Loucy (cell line): ENCODE data around the gene NECTIN2.
A peak's percentile ranks its signal among the peaks of the same experiment; 100 is the strongest.

ENCODE experiments used
- H2AFZ ChIP-seq: fragments of 200-600 bp; sonication (generic); 2 replicates; pipeline ENCODE4 v1.6.0; 2016; ENCODE audit warnings: antibody characterized with exemption, mild to moderate bottlenecking, low read length, moderate library complexity
- H3F3A ChIP-seq: fragments of 200-600 bp; 2 replicates; pipeline ENCODE4 v1.6.0; 2016; ENCODE audit warnings: antibody characterized with exemption, low read depth, mild to moderate bottlenecking
- H3K27me3 ChIP-seq: fragments of 200-600 bp; sonication (generic); 2 replicates; pipeline ENCODE4 v1.6.1; 2014; ENCODE audit warnings: low read length, mild to moderate bottlenecking; ENCODE audit not compliant: insufficient read depth, poor library complexity, severe bottlenecking
- H3K36me3 ChIP-seq: fragments of 200-600 bp; sonication (generic); 2 replicates; pipeline ENCODE4 v1.6.1; 2016; ENCODE audit warnings: low read length; ENCODE audit not compliant: insufficient read depth
- H3K4me1 ChIP-seq: fragments of 200-600 bp; sonication (generic); 2 replicates; pipeline ENCODE4 v1.5.1; 2014; ENCODE audit warnings: low read length, mild to moderate bottlenecking; ENCODE audit not compliant: insufficient read depth, poor library complexity, severe bottlenecking
- H3K4me2 ChIP-seq: fragments of 200-600 bp; sonication (generic); 2 replicates; pipeline ENCODE4 v1.6.0; 2014; ENCODE audit warnings: antibody characterized with exemption, low read length, low read depth, mild to moderate bottlenecking; ENCODE audit not compliant: poor library complexity, severe bottlenecking
- H3K4me3 ChIP-seq: fragments of 200-600 bp; sonication (generic); 2 replicates; pipeline ENCODE4 v1.5.1; 2014; ENCODE audit warnings: low read length, mild to moderate bottlenecking, mixed read lengths; ENCODE audit not compliant: poor library complexity, severe bottlenecking
- H3K79me2 ChIP-seq: fragments of 200-600 bp; sonication (generic); 2 replicates; pipeline ENCODE4 v1.6.1; 2014; ENCODE audit warnings: low read length; ENCODE audit not compliant: insufficient read depth
- H3K9ac ChIP-seq: fragments of 200-600 bp; sonication (generic); 2 replicates; pipeline ENCODE4 v1.6.0; 2014; ENCODE audit warnings: mild to moderate bottlenecking, low read depth, low read length, moderate library complexity; ENCODE audit not compliant: poor library complexity, severe bottlenecking
- H3K9me2 ChIP-seq: fragments of 200-600 bp; sonication (generic); replicated peaks from 2 replicates; pipeline ENCODE4 v1.6.1; 2016; ENCODE audit warnings: low read depth, low read length, mixed read lengths
- H3K9me3 ChIP-seq: fragments of 200-600 bp; sonication (generic); 2 replicates; pipeline ENCODE4 v1.6.1; 2014; ENCODE audit warnings: mild to moderate bottlenecking, antibody characterized with exemption, low read length, low read depth; ENCODE audit not compliant: insufficient read depth
- H4K20me1 ChIP-seq: fragments of 200-600 bp; sonication (generic); 2 replicates; pipeline ENCODE4 v1.6.0; 2014; ENCODE audit warnings: antibody characterized with exemption, low read length, mild to moderate bottlenecking; ENCODE audit not compliant: insufficient read depth, poor library complexity, severe bottlenecking
- EZH2phosphoT487 ChIP-seq: fragments of 200-600 bp; IDR thresholded peaks from 2 replicates; pipeline ENCODE4 v1.6.1; 2018; ENCODE audit warnings: antibody characterized with exemption, mild to moderate bottlenecking, moderate library complexity, borderline replicate concordance
- TF ChIP-seq, protein P1 (sequence below): fragments of 200-600 bp; sonication (generic); conservative IDR thresholded peaks from 2 replicates; pipeline ENCODE4 v1.5.1; 2014; ENCODE audit warnings: mild to moderate bottlenecking, antibody characterized with exemption, low read length

Gene NECTIN2

DNA sequence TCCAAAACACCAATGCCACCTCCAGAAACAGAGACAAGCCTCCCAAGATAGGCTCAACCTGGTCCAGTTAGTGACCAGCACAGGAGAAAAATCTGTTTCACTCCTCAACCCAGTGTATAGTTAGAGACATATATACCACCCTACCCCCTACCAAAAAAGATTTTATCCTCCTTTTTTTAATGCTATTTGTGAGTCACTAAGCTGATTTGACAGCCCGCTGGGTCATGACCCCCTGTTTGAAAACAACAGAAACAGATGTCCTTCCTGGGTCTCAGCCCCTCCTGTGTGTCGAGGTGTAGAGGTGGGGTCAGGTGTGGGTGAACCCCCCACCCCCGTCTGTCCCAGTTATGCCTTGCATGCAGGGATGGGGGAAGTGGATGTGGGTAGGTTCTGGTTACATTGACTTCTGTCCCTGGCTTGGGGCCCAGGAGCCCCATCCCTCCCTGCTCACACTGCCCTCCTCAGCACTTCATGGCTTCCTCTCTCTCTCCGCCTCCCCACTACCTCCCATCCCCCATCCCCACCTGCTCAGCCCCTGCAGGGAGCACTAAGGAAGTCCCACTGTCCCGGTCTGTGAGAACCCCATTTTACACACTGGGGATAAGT is 30.9 kb downstream of the NECTIN2 start:
- H3K4me2 ChIP-seq: peak overlapping the region; percentile 30
- H3F3A ChIP-seq: no peaks in the 10 kb centered on the region
- H3K9ac ChIP-seq: peak overlapping the region; percentile 21
- H3K9me2 ChIP-seq: no peaks in the 10 kb centered on the region
- peak overlapping the region; percentile 34; the same call in 1 of the 2 replicates for H2AFZ ChIP-seq
- H3K79me2 ChIP-seq: no peaks in the 10 kb centered on the region
- H3K36me3 ChIP-seq: no peaks in the 10 kb centered on the region
- no peaks in the 10 kb centered on the region for H4K20me1 ChIP-seq
- no peak overlapping the region for H3K4me3 ChIP-seq
- no peak for TF ChIP-seq EZH2phosphoT487
- TF ChIP-seq, protein P1, sequence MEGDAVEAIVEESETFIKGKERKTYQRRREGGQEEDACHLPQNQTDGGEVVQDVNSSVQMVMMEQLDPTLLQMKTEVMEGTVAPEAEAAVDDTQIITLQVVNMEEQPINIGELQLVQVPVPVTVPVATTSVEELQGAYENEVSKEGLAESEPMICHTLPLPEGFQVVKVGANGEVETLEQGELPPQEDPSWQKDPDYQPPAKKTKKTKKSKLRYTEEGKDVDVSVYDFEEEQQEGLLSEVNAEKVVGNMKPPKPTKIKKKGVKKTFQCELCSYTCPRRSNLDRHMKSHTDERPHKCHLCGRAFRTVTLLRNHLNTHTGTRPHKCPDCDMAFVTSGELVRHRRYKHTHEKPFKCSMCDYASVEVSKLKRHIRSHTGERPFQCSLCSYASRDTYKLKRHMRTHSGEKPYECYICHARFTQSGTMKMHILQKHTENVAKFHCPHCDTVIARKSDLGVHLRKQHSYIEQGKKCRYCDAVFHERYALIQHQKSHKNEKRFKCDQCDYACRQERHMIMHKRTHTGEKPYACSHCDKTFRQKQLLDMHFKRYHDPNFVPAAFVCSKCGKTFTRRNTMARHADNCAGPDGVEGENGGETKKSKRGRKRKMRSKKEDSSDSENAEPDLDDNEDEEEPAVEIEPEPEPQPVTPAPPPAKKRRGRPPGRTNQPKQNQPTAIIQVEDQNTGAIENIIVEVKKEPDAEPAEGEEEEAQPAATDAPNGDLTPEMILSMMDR: no peak
- peaks cover 9% of the 10 kb centered on the region for H3K4me1 ChIP-seq
- no peaks in the 10 kb centered on the region for H3K27me3 ChIP-seq
- H3K9me3 ChIP-seq: no peaks in the 10 kb centered on the region

GRCh38 chr19:44878120-44878865 is 32.2 kb downstream of the NECTIN2 start:
- H3K79me2 ChIP-seq: no peaks in the 10 kb centered on the region
- H4K20me1 ChIP-seq: no peaks in the 10 kb centered on the region
- H3K36me3 ChIP-seq: no peaks in the 10 kb centered on the region
- no peak overlapping the region for H2AFZ ChIP-seq
- no peak overlapping the region for H3K9ac ChIP-seq
- H3K9me3 ChIP-seq: no peaks in the 10 kb centered on the region
- H3F3A ChIP-seq: no peaks in the 10 kb centered on the region
- H3K4me2 ChIP-seq: no peak overlapping the region
- H3K27me3 ChIP-seq: no peaks in the 10 kb centered on the region
- no peak overlapping the region for H3K4me3 ChIP-seq
- TF ChIP-seq EZH2phosphoT487: no peak
- H3K4me1 ChIP-seq: peaks cover 9% of the 10 kb centered on the region
- no peaks in the 10 kb centered on the region for H3K9me2 ChIP-seq

DNA sequence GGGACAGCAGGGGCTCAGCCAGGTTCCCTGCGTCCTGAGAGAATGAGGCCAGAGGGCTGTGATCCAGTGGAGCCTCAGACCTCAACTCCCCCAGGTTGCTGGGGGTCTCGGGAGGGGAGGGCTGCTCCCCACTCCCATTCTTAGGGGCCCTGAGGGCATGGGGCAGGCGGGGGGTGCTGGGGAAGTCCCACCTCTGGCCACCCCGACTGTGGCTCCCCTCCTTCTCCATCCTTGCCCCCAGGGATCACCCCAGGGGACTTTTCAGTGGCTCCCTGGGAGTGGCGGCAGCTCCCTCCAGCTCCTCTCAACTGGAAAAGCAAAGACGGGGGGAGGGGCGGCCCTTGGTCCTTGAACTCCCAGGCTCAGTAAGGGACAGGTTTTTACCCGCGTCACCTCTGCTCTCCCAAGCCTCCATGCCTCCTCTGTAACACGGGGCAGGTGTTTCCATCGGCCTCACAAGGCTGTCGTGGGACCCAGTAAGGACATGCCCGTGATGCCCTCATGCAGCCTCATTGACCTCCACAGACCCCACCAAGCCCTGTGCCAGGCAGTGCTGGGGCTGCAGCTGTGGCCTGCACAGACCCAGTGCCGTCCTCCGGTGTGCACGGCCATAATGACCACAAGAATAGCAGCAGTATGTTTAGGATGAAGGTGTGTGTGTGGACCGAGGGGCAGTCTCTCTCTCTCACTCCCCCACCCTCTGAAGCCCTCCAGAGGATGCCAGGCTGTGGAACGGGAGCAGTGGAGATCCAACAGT is 33.4 kb downstream of the NECTIN2 start:
- H3K36me3 ChIP-seq: no peaks in the 10 kb centered on the region
- H3K79me2 ChIP-seq: no peaks in the 10 kb centered on the region
- no peaks in the 10 kb centered on the region for H3K27me3 ChIP-seq
- no peak overlapping the region for H2AFZ ChIP-seq
- H3F3A ChIP-seq: no peaks in the 10 kb centered on the region
- TF ChIP-seq EZH2phosphoT487: no peak
- TF ChIP-seq, protein P1: no peak
- H3K9me2 ChIP-seq: no peaks in the 10 kb centered on the region
- H4K20me1 ChIP-seq: no peaks in the 10 kb centered on the region
- H3K9me3 ChIP-seq: no peaks in the 10 kb centered on the region
- H3K4me1 ChIP-seq: peaks cover 9% of the 10 kb centered on the region
- no peak overlapping the region for H3K9ac ChIP-seq
- no peak overlapping the region for H3K4me2 ChIP-seq
- no peak overlapping the region for H3K4me3 ChIP-seq
